GM19455 (cell line): ENCODE data around the gene TPM1.

Source experiments
- ATAC-seq: cut with Tn5 transposase; IDR thresholded peaks from one replicate; pipeline ENCODE4 v1.9.1; 2021; ENCODE audit not compliant: unreplicated experiment

The TPM1 gene

GRCh38 chr15:63054281-63054683 lies 11.7 kb downstream of the TPM1 start:
- no peak for ATAC-seq

DNA sequence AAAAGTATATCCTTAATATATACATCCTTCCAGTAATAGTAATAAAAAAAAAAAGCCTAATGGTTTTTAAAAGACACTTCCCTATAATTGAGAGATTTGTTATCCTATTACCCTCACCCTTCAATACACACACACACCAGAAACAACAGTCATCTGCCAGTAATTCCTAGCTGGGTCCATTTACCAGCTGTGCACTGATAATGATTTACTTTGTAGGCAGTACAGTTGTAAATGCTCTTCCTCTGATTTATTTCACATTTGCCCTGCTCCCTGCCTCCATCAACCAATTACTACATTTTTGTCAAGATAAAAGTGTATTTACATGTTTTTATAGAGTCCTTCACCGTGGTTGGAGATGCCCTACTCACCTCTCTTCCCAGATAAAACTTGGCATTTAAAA lies 12.4 kb downstream of the TPM1 start:
- no peak for ATAC-seq

DNA sequence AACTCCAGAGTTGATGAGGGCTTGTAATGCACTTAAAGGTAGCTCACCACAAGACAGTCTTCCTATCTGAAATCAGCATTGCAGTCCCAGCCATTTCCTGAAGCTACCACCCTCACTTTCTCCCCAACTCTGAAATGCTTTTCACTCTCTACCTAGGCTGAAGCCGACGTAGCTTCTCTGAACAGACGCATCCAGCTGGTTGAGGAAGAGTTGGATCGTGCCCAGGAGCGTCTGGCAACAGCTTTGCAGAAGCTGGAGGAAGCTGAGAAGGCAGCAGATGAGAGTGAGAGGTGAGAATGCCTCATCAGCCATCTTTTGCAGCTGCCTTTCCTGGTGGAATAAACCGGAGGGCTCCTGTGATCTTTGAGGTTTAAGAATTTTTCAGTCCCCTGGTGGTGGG lies 14.3 kb downstream of the TPM1 start:
- ATAC-seq: no peak

DNA sequence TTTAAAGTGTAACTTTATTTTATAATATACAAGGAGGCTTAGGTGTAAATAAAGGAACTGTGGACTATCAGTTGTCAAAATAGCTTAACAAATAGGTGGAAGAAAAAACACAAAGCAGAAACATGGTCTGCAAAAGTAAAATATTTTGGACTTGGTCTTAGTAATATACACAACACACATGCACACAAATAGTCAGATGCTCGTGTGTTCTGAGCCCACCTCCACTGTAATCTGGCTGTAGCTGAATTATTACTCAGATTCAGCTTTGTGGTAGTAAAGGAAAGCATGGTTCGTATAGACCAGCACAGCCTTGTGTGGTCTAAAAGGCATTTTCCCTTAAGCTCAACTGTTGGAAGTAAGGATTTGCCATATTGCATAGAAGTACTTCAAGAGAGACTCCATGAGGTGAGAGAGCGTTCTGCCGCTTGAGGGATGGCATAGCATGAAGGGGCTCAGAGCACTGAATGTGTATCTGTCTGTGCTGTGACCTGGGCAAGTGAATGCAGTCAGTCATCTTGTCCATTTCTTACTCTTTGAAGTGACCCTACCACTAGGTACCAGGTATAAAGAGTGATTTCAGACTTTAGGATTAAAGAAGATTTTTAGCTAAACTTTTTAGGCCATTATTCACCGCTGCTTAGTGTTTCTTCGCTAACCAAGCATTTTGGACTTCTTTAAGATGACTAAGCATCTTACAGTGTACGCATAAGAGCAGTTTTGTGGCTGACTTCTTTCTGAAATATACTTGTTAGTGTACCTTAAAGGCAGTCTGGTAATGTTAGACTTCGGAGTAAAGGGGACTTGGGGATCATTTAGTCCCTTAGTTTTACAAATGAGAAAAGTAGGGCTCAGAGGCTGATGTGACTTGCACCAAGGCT lies 15.2 kb downstream of the TPM1 start:
- ATAC-seq: no peak

DNA sequence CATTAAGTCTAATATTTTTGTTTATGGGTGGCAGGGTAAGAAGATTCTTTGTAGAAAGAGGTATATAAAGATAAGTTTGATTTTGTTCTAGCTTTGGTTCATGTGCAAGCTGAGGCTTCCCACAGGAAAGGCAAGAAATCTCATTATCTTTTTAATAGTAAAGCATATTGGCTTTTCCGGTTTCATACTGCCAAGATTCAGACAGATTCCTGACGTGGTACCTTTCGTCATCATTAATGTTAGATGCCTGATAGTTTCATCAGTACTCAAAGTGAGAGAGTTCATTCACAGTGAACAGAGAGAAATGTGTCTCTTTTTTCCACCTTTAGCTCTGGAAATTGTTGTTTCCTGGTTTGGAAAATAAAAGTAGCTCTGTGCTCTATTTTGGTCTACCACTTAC lies 16.5 kb downstream of the TPM1 start:
- no peak for ATAC-seq

- no peak for ATAC-seq
Observed at GRCh38 chr15:63059573-63060216, 17.1 kb downstream of the TPM1 start.

GRCh38 chr15:63060699-63061098 lies 18.2 kb downstream of the TPM1 start:
- ATAC-seq: no peak

DNA sequence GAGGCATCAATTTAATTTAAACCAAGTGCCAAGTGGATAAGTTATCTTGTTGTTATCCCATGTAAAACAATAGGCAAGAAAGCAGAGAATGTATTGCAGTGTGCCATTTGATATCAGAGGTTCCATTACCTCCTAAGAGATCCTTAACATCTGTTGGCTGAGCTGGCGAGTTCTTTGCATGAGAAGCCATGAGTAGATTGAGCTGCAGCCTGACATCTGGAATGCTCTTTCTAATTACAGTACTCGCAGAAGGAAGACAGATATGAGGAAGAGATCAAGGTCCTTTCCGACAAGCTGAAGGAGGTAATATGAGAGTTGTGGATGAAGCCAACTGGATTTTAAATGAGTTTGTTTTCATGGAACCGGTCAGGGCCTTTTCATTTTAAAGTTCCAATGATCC lies 19.4 kb downstream of the TPM1 start:
- no peak for ATAC-seq

GRCh38 chr15:63063164-63063756 lies 20.7 kb downstream of the TPM1 start:
- ATAC-seq: no peak

DNA sequence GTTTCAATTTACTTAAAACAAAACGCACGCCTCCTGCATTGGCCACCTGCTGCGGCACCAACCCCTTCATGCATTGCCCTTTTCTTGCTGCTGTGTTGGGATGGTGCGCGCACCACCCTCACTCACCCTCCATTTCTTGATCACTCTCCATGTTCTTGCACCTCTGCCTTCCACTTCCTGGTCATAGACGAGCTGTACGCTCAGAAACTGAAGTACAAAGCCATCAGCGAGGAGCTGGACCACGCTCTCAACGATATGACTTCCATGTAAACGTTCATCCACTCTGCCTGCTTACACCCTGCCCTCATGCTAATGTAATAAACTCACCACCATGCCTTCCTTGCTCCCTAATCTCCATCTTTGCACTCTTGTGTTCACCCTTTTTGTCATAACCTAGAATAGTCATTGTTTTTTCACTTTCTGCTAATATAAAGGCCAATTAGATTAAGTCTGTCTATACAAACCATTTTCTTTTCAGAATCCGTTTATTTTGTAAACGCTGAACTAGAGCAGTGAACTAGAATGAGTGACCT lies 21.4 kb downstream of the TPM1 start:
- no peak for ATAC-seq

DNA sequence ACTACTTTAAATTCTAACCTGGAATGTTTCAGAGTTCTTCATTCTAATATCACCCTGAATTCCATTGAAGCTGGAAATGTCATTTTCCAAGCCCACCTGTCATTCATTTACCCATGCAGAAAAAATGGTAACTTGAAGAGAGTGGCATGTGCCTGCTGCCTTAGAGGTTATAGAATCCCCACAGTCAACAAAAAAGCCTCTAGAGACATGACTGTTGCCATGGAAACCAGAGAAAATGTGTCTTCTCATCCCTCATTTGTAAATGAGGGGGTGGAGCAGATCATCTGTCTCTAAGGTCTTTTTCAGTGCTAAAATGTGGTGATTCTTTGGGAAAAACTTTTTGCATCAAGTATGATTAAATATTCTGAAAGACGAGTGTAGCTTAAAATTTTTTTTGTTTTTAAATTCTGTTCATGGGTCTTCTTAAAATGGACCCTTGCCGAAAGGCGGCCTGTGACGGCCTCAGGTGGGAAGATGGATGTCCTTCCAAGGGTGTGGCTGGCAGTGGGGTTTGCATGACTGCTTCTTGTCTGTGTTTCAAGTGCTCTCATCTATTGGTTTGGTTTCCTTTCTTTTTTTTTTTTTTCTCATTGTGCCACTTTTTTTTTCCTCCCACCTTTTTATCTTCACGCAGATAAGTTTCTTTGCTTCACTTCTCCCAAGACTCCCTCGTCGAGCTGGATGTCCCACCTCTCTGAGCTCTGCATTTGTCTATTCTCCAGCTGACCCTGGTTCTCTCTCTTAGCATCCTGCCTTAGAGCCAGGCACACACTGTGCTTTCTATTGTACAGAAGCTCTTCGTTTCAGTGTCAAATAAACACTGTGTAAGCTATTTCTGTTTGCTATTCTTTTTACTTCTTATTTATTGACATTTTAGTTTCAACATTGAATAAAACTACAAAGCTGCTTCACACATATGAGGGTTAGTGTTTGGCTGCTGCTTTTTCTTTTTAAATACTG lies 23.0 kb downstream of the TPM1 start:
- ATAC-seq: no peak

DNA sequence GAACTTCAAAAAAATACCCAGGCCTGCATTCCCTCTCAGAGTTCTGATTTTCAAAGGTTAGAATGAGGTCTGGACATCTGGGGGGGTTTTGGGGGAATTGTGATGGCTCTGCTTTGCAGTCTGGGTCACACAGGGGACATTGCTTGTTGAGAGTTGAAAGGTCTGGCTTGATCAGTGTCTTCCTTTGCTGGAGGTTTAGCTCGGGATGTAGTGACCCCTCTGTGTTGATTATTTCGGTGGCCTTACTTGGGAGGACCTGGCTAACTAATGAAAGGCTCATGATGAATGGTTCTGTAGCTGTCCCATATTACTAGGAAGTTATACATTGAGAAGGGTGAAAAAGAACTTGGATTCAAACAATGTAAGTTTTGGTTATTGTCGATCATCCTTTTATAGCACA lies 23.7 kb downstream of the TPM1 start:
- no peak for ATAC-seq

GRCh38 chr15:63067306-63067705 lies 24.8 kb downstream of the TPM1 start:
- ATAC-seq: no peak

GRCh38 chr15:63067976-63068743 lies 25.6 kb downstream of the TPM1 start:
- no peak for ATAC-seq

GRCh38 chr15:63069616-63070090 lies 27.1 kb downstream of the TPM1 start:
- ATAC-seq: no peak

DNA sequence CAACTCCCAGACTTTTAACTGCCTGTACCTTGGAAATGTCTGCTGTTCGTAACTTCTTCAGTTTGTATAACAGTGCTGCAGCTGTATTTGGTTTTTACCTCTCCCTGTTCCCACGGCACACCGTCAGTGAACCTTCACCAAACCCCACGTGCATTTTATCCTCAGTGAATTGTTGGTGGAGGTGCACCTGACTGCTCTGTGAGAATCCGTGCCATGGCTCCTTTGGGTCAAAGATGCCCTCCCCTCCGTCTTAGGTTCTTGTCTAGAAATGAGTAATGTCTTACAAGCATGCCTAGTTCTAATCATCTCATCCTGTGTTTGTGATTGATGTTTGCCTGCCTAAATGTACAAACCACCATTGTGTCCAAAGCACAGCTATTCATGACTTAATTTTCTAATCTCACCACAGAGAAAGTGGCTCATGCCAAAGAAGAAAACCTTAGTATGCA lies 28.2 kb downstream of the TPM1 start:
- no peak for ATAC-seq

GRCh38 chr15:63071288-63071909 lies 28.9 kb downstream of the TPM1 start:
- no peak for ATAC-seq

DNA sequence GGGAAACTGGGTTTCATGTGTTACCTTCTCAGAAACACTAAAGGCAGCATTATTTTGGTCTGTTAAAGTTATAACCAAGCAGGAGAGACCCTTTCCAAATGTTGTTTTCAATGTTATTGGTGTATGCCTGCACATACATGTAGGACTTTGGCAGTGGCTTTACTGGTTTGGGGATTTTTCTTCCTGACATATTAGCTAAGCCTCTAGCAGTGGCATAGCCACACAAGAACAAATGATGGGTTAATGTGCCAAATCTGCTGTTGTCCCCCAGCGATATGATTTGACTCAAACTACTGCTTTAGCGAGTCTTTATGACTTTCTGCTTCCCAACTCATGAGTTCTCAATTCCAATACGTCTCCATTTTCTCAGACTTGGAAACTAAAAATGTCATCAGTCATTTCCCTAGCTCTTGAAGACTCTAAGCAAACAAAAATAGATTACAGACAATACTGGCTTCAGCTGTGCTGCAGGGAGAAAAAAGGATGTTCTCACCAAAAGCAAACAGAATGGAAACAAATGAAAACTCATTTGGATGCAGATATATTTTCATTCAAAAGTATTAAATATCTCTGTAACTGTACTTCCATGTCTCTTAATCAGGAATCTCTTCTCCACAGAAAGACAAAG lies 29.6 kb downstream of the TPM1 start:
- ATAC-seq: no peak

DNA sequence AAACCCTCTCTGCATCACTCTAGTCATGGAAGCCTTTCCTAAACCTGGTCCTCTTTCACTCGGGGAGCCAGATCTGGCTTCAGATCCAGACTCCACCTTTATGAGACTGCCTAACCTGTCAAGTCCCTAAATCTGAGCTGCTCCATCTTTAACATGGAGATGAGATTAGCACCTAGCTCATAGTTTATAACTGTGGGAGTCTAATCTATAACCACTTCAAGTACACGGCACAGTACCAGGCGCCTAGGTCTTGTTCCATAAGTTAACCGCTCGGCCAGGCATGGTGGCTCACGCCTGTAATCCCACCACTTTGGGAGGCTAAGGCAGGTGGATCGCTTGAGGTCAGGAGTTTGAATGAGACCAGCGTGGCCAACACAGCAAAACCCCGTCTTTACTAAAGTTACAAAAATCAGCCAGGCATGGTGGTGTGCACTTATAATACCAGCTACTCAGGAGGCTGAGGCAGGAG lies 30.3 kb downstream of the TPM1 start:
- no peak for ATAC-seq
